Measurements from ENCODE around the gene TPPP2. TPM values are rescaled to one million over a fixed set of nuclear protein-coding genes. Genes with fewer than 3 reads are reported as not detected.

TPPP2 gene
- polyA plus RNA-seq, 1 of the 3 experiments (the other 2 are of a cell fraction) = not detected

DNA sequence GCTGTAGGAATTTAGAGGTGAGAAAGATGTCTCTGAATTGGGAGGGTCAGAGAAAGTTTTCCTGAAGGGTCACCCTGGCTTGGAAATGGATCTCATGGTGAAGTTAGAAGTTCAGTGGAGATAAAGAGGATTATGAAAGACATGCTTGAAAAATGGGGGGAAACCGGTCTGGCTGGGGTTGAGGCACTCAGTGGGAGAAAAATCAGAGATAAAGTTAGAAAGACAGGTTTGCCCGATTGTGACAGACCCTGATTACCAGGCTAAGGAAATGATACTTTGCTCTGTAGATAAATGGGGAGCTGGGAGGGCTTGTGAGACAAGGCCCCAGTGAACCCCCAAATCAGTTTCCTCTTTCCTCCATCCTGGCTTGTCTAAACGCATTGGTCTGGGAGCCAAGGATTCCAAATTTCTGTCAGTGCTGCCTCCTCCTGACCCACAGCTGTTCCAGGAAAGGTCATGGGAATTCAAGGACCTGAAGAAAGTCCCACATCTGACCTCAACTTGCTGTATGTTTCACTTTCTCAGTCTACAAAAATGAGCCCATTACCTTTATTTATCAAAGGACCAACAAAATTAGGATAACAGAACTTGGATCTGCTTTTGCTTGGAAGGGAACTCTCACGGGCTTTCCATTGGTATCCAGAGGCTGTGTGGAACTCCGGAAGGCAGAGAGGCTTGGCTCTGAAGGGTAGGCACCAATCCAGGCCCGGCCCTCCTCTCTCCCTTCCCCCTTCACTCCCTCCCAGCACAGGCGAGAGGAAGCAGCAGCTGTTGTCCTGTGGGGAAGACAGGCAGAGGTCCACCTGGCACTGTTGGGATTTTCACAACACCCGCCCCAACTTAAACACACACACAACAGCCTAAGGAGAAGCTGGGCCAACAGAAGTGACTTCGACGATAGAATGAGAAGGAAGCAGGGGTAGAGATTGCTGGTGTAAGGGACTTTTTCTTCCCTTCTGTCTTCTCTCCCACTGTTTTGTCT lies 8.7 kb downstream of the TPPP2 start:
- no peak overlapping the region for H2AFZ ChIP-seq (ENCODE audit: low read depth)
- peaks cover 12 to 13% of the 10 kb centered on the region in 2 experiments; a peak in 3 of 4 replicates for H3K4me1 ChIP-seq (ENCODE audit: control insufficient read depth in 1 of 2, insufficient read depth in 2 of 2, low read depth in 1 of 2, low read length in 1 of 2)
- H3K4me3 ChIP-seq (ENCODE audit: low read depth in 2 of 2, low read length in 1 of 2) = no peak overlapping the region
- no peaks in the 10 kb centered on the region for H3K9me3 ChIP-seq
- no peak overlapping the region for H3K27ac ChIP-seq (ENCODE audit: low read depth in 2 of 2, low read length in 1 of 2)
- no peaks in the 10 kb centered on the region for H3K36me3 ChIP-seq (replicated peaks in 1 of 2; ENCODE audit: control insufficient read depth in 1 of 2, insufficient read depth in 2 of 2, low read length in 1 of 2)
- no peaks in the 10 kb centered on the region for H4K20me1 ChIP-seq (ENCODE audit: insufficient read depth)
- no peak for DNase-seq
- H3K9ac ChIP-seq = no peak overlapping the region
- no peaks in the 10 kb centered on the region for H3F3A ChIP-seq (replicated peaks; ENCODE audit: insufficient read depth)
- CTCF ChIA-PET = interaction anchor here (0.9 to 7.0 kb wide), 12 partner anchors 8 to 181 kb away, joined by 3 to 248 read pairs (median 13); partner anchors contain the start of genes ARHGEF40, NDRG2, SLC39A2 and TPPP2
- H3K4me2 ChIP-seq = no peak overlapping the region
- TF ChIP-seq MEF2A (IDR thresholded peaks at IDR 0.05; ENCODE audit: borderline replicate concordance, low read depth) (no peak), PBX3 (IDR thresholded peaks at IDR 0.05) (no peak), USF1 (IDR thresholded peaks at IDR 0.05; ENCODE audit: borderline replicate concordance, low read depth) (no peak), RCOR1 (IDR thresholded peaks at IDR 0.05; ENCODE audit: low read length) (no peak), FOXJ3 (CRISPR knock-in tag; IDR thresholded peaks at IDR 0.05) (no peak), USF2 (IDR thresholded peaks at IDR 0.05; ENCODE audit: borderline replicate concordance, low read depth, low read length) (no peak), POLR2AphosphoS5 (IDR thresholded peaks at IDR 0.05; ENCODE audit: low read depth, low read length) (no peak), CHD2 (IDR thresholded peaks at IDR 0.05; ENCODE audit: low read length, partially characterized antibody) (no peak), YY1 (IDR thresholded peaks at IDR 0.05; ENCODE audit: low read depth) (no peak), EZH2phosphoT487 (IDR thresholded peaks at IDR 0.05; ENCODE audit: borderline replicate concordance, low read depth) (no peak), NFIC (IDR thresholded peaks at IDR 0.05; ENCODE audit: borderline replicate concordance) (no peak), GABPA (IDR thresholded peaks at IDR 0.05; ENCODE audit: low read depth) (no peak), RAD21 (IDR thresholded peaks at IDR 0.05; ENCODE audit: low read length) (no peak), RXRA (IDR thresholded peaks at IDR 0.05; ENCODE audit: borderline replicate concordance, low read depth) (no peak), JUND (IDR thresholded peaks at IDR 0.05) (no peak)
- TF ChIP-seq, protein P1, sequence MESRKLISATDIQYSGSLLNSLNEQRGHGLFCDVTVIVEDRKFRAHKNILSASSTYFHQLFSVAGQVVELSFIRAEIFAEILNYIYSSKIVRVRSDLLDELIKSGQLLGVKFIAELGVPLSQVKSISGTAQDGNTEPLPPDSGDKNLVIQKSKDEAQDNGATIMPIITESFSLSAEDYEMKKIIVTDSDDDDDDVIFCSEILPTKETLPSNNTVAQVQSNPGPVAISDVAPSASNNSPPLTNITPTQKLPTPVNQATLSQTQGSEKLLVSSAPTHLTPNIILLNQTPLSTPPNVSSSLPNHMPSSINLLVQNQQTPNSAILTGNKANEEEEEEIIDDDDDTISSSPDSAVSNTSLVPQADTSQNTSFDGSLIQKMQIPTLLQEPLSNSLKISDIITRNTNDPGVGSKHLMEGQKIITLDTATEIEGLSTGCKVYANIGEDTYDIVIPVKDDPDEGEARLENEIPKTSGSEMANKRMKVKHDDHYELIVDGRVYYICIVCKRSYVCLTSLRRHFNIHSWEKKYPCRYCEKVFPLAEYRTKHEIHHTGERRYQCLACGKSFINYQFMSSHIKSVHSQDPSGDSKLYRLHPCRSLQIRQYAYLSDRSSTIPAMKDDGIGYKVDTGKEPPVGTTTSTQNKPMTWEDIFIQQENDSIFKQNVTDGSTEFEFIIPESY (IDR thresholded peaks at IDR 0.05; ENCODE audit: borderline replicate concordance, low read depth) = no peak
- TF ChIP-seq, protein P2, sequence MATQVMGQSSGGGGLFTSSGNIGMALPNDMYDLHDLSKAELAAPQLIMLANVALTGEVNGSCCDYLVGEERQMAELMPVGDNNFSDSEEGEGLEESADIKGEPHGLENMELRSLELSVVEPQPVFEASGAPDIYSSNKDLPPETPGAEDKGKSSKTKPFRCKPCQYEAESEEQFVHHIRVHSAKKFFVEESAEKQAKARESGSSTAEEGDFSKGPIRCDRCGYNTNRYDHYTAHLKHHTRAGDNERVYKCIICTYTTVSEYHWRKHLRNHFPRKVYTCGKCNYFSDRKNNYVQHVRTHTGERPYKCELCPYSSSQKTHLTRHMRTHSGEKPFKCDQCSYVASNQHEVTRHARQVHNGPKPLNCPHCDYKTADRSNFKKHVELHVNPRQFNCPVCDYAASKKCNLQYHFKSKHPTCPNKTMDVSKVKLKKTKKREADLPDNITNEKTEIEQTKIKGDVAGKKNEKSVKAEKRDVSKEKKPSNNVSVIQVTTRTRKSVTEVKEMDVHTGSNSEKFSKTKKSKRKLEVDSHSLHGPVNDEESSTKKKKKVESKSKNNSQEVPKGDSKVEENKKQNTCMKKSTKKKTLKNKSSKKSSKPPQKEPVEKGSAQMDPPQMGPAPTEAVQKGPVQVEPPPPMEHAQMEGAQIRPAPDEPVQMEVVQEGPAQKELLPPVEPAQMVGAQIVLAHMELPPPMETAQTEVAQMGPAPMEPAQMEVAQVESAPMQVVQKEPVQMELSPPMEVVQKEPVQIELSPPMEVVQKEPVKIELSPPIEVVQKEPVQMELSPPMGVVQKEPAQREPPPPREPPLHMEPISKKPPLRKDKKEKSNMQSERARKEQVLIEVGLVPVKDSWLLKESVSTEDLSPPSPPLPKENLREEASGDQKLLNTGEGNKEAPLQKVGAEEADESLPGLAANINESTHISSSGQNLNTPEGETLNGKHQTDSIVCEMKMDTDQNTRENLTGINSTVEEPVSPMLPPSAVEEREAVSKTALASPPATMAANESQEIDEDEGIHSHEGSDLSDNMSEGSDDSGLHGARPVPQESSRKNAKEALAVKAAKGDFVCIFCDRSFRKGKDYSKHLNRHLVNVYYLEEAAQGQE (IDR thresholded peaks at IDR 0.05; ENCODE audit: low read depth, low read length) = no peak
- TF ChIP-seq, protein P3, sequence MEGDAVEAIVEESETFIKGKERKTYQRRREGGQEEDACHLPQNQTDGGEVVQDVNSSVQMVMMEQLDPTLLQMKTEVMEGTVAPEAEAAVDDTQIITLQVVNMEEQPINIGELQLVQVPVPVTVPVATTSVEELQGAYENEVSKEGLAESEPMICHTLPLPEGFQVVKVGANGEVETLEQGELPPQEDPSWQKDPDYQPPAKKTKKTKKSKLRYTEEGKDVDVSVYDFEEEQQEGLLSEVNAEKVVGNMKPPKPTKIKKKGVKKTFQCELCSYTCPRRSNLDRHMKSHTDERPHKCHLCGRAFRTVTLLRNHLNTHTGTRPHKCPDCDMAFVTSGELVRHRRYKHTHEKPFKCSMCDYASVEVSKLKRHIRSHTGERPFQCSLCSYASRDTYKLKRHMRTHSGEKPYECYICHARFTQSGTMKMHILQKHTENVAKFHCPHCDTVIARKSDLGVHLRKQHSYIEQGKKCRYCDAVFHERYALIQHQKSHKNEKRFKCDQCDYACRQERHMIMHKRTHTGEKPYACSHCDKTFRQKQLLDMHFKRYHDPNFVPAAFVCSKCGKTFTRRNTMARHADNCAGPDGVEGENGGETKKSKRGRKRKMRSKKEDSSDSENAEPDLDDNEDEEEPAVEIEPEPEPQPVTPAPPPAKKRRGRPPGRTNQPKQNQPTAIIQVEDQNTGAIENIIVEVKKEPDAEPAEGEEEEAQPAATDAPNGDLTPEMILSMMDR (IDR thresholded peaks at IDR 0.05) = no peak
- 75% methylated on average over 8 of the region's 10 CpGs for WGBS (ENCODE audit: low lambda C conversion rate)
- peaks cover under 1% of the 10 kb centered on the region; the same call in 1 of the 2 replicates for H3K27me3 ChIP-seq (ENCODE audit: insufficient read depth)
- H3K79me2 ChIP-seq (ENCODE audit: insufficient read depth) = no peaks in the 10 kb centered on the region
- POLR2A ChIA-PET = no interaction called here
- no peaks in the 10 kb centered on the region for H3K9me2 ChIP-seq
